ENCODE data around the gene SERPINA9. TPM values are rescaled to one million over a fixed set of nuclear protein-coding genes. Genes with fewer than 3 reads are reported as not detected.

SERPINA9 gene
- polyA plus RNA-seq, 1 donor (not counting 4 experiments of a cell fraction or from before 2014, with no cell fraction given): 0.05 TPM

- Histone ChIP-seq H4K20me1 (ENCODE audit: control insufficient read depth, extremely low read depth, insufficient read depth, low read length) (no peaks in the 10 kb centered on the region), H3K9me3 (ENCODE audit: control insufficient read depth, low read depth, low read length) (no peaks in the 10 kb centered on the region), H3K36me3 (ENCODE audit: control insufficient read depth in 2 of 2, extremely low read depth in 1 of 2, insufficient read depth in 2 of 2, low read length in 2 of 2) (no peaks in the 10 kb centered on the region), H3K27ac (ENCODE audit: control insufficient read depth, insufficient read depth, low read length) (no peak overlapping the region), H3K4me3 (ENCODE audit: control insufficient read depth in 2 of 3, extremely low read depth in 1 of 3, insufficient read depth in 2 of 3, low read depth in 1 of 3, low read length in 3 of 3) (no peak overlapping the region), H3K9me1 (ENCODE audit: control insufficient read depth, extremely low read depth, insufficient read depth, low read length) (no peaks in the 10 kb centered on the region), H3K4me1 (ENCODE audit: control insufficient read depth, extremely low read depth, insufficient read depth, low read length) (peaks cover 3% of the 10 kb centered on the region), H3K9ac (ENCODE audit: control insufficient read depth, extremely low read depth, insufficient read depth, low read length) (no peak overlapping the region), H2AFZ (ENCODE audit: control insufficient read depth, low read length) (no peak overlapping the region), H3K27me3 (ENCODE audit: control insufficient read depth, extremely low read depth, insufficient read depth, low read length) (no peaks in the 10 kb centered on the region), H3K4me2 (ENCODE audit: control insufficient read depth, extremely low read depth, insufficient read depth, low read depth, low read length) (no peak overlapping the region), H3K79me2 (ENCODE audit: control insufficient read depth, insufficient read depth, low read length) (no peaks in the 10 kb centered on the region)
- FAIRE-seq (no peak), DNase-seq (ENCODE audit: low read depth, low spot score) (no peak)
- dilution Hi-C loops (cut with MboI; ENCODE audit: extremely low pct_ligation_motif_present, low sequenced_read_pairs): no loop called here
- TF ChIP-seq EZH2 (IDR thresholded peaks at IDR 0.05; ENCODE audit: low read length): no peak
- TF ChIP-seq CTCF (optimal IDR thresholded peaks at IDR 0.05 in 1 of 3, IDR thresholded peaks at IDR 0.05 in 1 of 3, conservative IDR thresholded peaks at IDR 0.05 in 1 of 3; ENCODE audit: extremely low read depth in 1 of 3, insufficient read depth in 2 of 3, low read length in 3 of 3): no peak
These were observed 24.2 kb downstream of the SERPINA9 start for GRCh38 chr14:94451826-94452225.

DNA sequence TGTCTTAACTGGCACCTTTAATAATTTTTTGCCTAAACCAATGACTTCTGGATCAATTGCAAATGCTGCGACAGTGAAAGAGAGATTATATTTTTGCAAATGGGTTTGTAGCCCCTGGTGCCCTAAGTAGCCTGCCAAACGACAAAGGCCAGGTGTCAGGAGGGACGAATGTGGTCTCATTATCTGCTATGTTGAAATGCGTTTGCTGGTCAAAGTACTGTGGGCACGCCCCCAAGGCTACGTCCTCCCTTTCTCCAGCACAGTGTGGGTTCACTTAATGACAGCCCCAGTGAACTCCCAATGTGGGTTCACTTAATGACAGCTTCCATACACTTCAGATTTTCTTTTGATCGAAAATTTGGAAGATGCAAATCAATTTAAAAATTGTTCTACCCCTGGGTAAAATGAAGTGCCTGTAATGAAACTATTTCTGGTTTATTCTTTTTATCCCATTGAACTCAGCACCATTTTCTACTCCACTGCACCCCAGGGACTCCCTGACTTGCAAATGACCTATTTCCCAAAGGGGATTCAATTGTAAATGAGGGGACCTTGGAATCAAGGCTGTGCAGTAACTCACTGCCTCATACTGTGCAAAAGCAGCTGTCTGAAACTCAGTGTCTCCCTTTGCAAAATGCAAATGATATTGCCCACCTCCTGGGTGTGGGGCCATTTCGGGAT, 24.8 kb downstream of the SERPINA9 start:
- Histone ChIP-seq H3K27me3 (ENCODE audit: control insufficient read depth, extremely low read depth, insufficient read depth, low read length) (no peaks in the 10 kb centered on the region), H3K36me3 (ENCODE audit: control insufficient read depth in 2 of 2, extremely low read depth in 1 of 2, insufficient read depth in 2 of 2, low read length in 2 of 2) (no peaks in the 10 kb centered on the region), H3K9me3 (ENCODE audit: control insufficient read depth, low read depth, low read length) (no peaks in the 10 kb centered on the region), H3K4me2 (ENCODE audit: control insufficient read depth, extremely low read depth, insufficient read depth, low read depth, low read length) (no peak overlapping the region), H3K9ac (ENCODE audit: control insufficient read depth, extremely low read depth, insufficient read depth, low read length) (no peak overlapping the region), H2AFZ (ENCODE audit: control insufficient read depth, low read length) (no peak overlapping the region), H3K9me1 (ENCODE audit: control insufficient read depth, extremely low read depth, insufficient read depth, low read length) (no peaks in the 10 kb centered on the region), H3K4me1 (ENCODE audit: control insufficient read depth, extremely low read depth, insufficient read depth, low read length) (peaks cover 3% of the 10 kb centered on the region), H3K27ac (ENCODE audit: control insufficient read depth, insufficient read depth, low read length) (no peak overlapping the region), H3K79me2 (ENCODE audit: control insufficient read depth, insufficient read depth, low read length) (no peaks in the 10 kb centered on the region), H3K4me3 (ENCODE audit: control insufficient read depth in 2 of 3, extremely low read depth in 1 of 3, insufficient read depth in 2 of 3, low read depth in 1 of 3, low read length in 3 of 3) (no peak overlapping the region), H4K20me1 (ENCODE audit: control insufficient read depth, extremely low read depth, insufficient read depth, low read length) (no peaks in the 10 kb centered on the region)
- no peak for DNase-seq (ENCODE audit: low read depth, low spot score)
- no peak for TF ChIP-seq CTCF (optimal IDR thresholded peaks at IDR 0.05 in 1 of 3, IDR thresholded peaks at IDR 0.05 in 1 of 3, conservative IDR thresholded peaks at IDR 0.05 in 1 of 3; ENCODE audit: extremely low read depth in 1 of 3, insufficient read depth in 2 of 3, low read length in 3 of 3)
- TF ChIP-seq EZH2 (IDR thresholded peaks at IDR 0.05; ENCODE audit: low read length): no peak
- FAIRE-seq: no peak
- dilution Hi-C loops (cut with MboI; ENCODE audit: extremely low pct_ligation_motif_present, low sequenced_read_pairs): no loop called here
